Measurements from ENCODE around the gene MLLT1. TPM values are rescaled to one million over a fixed set of nuclear protein-coding genes. Genes with fewer than 3 reads are reported as not detected.

The MLLT1 gene
- total RNA-seq, 1 experiment from 2014 or later = 80.1 TPM

- no TSS peak for BruUV-seq (replicated peaks)
- ChIA-PET CTCF (no interaction called here), POLR2A (ENCODE audit: low non-redundant PET) (no interaction called here)
- TF ChIP-seq EZH2 (IDR thresholded peaks at IDR 0.05; ENCODE audit: borderline replicate concordance, low read depth, low read length, poor library complexity, severe bottlenecking) (no peak), CTCF (conservative IDR thresholded peaks at IDR 0.05; ENCODE audit: low read depth, low read length) (no peak)
- Histone ChIP-seq H3K27me3 (replicated peaks; ENCODE audit: insufficient read depth, low read depth, low read length, poor library complexity) (no peaks in the 10 kb centered on the region), H3K27ac (ENCODE audit: low read depth, low read length, poor library complexity, severe bottlenecking) (no peak overlapping the region), H3K9me3 (ENCODE audit: low read depth, low read length, poor library complexity, severe bottlenecking) (no peaks in the 10 kb centered on the region), H3K4me3 (ENCODE audit: low read depth, low read length, poor library complexity, severe bottlenecking) (no peak overlapping the region), H3K36me3 (ENCODE audit: insufficient read depth, low read length, poor library complexity, severe bottlenecking) (no peaks in the 10 kb centered on the region), H3K4me1 (ENCODE audit: insufficient read depth, low read length, poor library complexity, severe bottlenecking) (no peaks in the 10 kb centered on the region)
- peak; percentile 18 for DNase-seq (ENCODE audit: low spot score)
- intact Hi-C loops (cut with micrococcal nuclease; ENCODE audit: unreplicated experiment) = no loop called here
Observed at GRCh38 chr19:6324757-6325156, 45.0 kb upstream of the MLLT1 start.

GRCh38 chr19:6322284-6322683 is 42.5 kb upstream of the MLLT1 start:
- H3K4me1 ChIP-seq (ENCODE audit: insufficient read depth, low read length, poor library complexity, severe bottlenecking) = no peaks in the 10 kb centered on the region
- H3K4me3 ChIP-seq (ENCODE audit: low read depth, low read length, poor library complexity, severe bottlenecking) = no peak overlapping the region
- POLR2A ChIA-PET (ENCODE audit: low non-redundant PET) = no interaction called here
- no peak for TF ChIP-seq EZH2 (IDR thresholded peaks at IDR 0.05; ENCODE audit: borderline replicate concordance, low read depth, low read length, poor library complexity, severe bottlenecking)
- no peak for TF ChIP-seq CTCF (conservative IDR thresholded peaks at IDR 0.05; ENCODE audit: low read depth, low read length)
- H3K27ac ChIP-seq (ENCODE audit: low read depth, low read length, poor library complexity, severe bottlenecking) = no peak overlapping the region
- H3K27me3 ChIP-seq (replicated peaks; ENCODE audit: insufficient read depth, low read depth, low read length, poor library complexity) = no peaks in the 10 kb centered on the region
- no peaks in the 10 kb centered on the region for H3K36me3 ChIP-seq (ENCODE audit: insufficient read depth, low read length, poor library complexity, severe bottlenecking)
- BruUV-seq (replicated peaks) = no TSS peak
- no peaks in the 10 kb centered on the region for H3K9me3 ChIP-seq (ENCODE audit: low read depth, low read length, poor library complexity, severe bottlenecking)
- CTCF ChIA-PET = no interaction called here
- DNase-seq (ENCODE audit: low spot score) = no peak
- intact Hi-C loops (cut with micrococcal nuclease; ENCODE audit: unreplicated experiment) = no loop called here

- Histone ChIP-seq H3K27ac (ENCODE audit: low read depth, low read length, poor library complexity, severe bottlenecking) (no peak overlapping the region), H3K4me3 (ENCODE audit: low read depth, low read length, poor library complexity, severe bottlenecking) (no peak overlapping the region), H3K9me3 (ENCODE audit: low read depth, low read length, poor library complexity, severe bottlenecking) (no peaks in the 10 kb centered on the region), H3K27me3 (replicated peaks; ENCODE audit: insufficient read depth, low read depth, low read length, poor library complexity) (no peaks in the 10 kb centered on the region), H3K36me3 (ENCODE audit: insufficient read depth, low read length, poor library complexity, severe bottlenecking) (no peaks in the 10 kb centered on the region), H3K4me1 (ENCODE audit: insufficient read depth, low read length, poor library complexity, severe bottlenecking) (no peaks in the 10 kb centered on the region)
- TF ChIP-seq EZH2 (IDR thresholded peaks at IDR 0.05; ENCODE audit: borderline replicate concordance, low read depth, low read length, poor library complexity, severe bottlenecking) = no peak
- TF ChIP-seq CTCF (conservative IDR thresholded peaks at IDR 0.05; ENCODE audit: low read depth, low read length) = no peak
- POLR2A ChIA-PET (ENCODE audit: low non-redundant PET) = no interaction called here
- CTCF ChIA-PET = interaction anchor here (0.6 kb wide), 1 partner anchor 34 kb away, joined by 16 read pairs; no protein-coding TSS in a partner anchor
- BruUV-seq (replicated peaks) = no TSS peak
- intact Hi-C loops (cut with micrococcal nuclease; ENCODE audit: unreplicated experiment) = no loop called here
- no peak for DNase-seq (ENCODE audit: low spot score)
Observed at GRCh38 chr19:6319376-6319775, 39.6 kb upstream of the MLLT1 start.
